WI38 (cell line): ENCODE results near the gene DERL2.

Experiments
- H3K4me3 ChIP-seq: 2 replicates; pipeline ENCODE4 v1.5.1; 2011; ENCODE audit warnings: low read depth, mild to moderate bottlenecking, control low read depth, low read length
- TF ChIP-seq, protein P1 (sequence below): IDR thresholded peaks from 2 replicates; pipeline ENCODE4 v1.5.1; 2012; ENCODE audit warnings: low read depth, mild to moderate bottlenecking, control low read depth, low read length

Gene DERL2

DNA sequence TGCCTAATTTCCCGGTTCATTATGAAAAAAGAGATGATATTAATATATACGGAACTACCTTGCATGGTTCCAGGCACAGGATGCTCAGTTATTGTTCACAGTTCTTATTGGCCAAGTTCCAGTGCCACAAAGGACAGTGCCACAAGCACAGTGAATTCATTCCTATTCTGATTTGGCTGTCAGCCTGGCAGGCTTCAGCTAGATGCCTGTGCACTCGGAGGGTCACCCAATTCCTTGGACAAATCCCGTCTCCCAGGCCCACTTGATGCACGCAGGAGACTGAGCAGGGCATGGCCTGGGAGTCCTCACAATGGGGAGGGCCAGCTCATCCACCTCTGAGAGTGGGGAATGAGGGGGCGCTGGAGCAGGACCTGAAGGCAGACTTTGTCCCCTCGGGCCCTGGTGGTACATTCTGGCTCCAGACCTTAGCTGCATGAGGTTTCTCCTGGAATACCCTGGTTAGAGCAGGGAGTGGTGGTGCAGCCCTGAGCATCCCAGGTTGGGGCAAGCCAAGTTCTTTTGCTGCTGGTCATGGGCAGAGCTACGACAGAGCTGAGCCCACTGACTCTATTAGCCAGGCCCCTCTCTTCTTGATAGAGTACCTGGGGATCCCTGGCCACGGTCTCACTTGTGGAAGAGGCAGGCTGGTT lies 41.7 kb upstream of the DERL2 start:
- TF ChIP-seq, protein P1, sequence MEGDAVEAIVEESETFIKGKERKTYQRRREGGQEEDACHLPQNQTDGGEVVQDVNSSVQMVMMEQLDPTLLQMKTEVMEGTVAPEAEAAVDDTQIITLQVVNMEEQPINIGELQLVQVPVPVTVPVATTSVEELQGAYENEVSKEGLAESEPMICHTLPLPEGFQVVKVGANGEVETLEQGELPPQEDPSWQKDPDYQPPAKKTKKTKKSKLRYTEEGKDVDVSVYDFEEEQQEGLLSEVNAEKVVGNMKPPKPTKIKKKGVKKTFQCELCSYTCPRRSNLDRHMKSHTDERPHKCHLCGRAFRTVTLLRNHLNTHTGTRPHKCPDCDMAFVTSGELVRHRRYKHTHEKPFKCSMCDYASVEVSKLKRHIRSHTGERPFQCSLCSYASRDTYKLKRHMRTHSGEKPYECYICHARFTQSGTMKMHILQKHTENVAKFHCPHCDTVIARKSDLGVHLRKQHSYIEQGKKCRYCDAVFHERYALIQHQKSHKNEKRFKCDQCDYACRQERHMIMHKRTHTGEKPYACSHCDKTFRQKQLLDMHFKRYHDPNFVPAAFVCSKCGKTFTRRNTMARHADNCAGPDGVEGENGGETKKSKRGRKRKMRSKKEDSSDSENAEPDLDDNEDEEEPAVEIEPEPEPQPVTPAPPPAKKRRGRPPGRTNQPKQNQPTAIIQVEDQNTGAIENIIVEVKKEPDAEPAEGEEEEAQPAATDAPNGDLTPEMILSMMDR, result no peak
- H3K4me3 ChIP-seq, result no peak overlapping the region

DNA sequence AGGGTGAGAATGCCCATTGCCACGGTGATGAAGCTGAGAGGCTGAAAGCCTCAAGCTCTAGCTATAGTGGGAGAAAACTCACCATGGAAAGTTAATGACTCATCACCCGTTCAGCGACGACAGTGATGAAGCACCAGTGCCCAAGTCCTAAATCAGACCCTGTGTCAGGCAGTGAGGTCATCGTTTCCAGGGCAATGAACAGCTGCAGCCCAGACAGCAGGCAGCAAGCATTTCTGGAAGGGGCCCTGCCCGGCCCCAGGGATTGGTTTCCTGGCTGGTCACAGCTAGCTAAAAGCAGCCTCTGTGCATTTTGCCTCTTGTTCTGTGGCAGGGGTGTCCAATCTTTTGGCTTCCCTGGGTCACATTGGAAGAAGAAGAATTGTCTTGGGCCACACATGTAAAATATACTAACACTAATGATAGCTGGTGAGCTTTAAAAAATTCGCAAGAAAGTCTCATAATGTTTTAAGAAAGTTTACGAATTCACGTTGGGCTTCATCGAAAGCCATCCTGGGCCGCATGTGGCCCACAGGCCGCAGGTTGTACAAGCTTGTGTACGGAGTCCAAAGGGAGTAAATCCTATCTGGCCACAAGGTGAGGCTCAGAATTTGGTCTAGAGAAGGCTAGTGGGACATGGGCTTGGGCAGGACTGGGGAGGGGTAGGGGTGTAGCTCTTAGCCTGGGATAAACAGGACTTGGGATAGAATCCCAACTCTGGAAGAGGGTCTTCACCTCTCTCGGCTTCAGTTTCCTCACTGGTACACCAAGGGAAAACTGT lies 41.0 kb upstream of the DERL2 start:
- TF ChIP-seq, protein P1, result no peak
- no peak overlapping the region for H3K4me3 ChIP-seq

DNA sequence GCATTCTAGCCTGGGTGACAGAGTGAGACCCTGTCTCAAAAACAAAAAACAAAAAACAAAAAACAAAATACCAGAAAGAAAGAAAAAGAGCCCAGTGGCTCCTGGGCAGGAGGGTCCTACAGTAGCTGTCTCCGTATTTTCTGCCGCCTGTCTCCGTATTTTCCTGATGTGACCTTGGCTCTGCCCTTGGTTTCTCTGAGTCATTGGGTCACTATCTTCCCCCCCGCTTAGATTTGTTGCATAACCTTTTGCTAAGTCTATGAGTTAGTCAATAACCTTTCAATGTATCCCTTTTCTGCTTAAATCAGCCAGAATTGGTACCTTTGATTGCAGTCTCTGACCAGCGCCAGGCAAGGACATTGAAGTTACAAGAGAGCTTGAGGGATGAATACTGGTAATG lies 37.3 kb upstream of the DERL2 start:
- no peak overlapping the region for H3K4me3 ChIP-seq
- TF ChIP-seq, protein P1, result no peak

DNA sequence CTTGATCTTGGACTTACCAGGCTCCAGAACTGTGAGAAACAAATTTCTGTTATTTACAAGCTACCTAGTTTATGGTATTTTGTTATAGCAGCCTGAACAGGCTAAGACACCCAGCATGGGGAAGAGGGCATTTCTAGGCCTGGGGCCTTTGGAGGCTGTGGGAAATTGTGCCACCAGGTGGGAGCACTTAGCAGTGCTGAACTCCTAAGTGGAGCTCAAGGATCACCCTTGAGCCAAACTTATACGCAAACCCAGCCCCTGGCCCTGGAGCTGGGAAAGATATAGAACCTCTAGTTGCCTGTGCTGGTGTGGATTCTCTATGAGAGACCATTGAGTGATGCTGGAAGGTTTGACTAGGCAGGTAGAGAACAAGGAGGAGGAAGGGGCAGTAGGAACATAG lies 36.5 kb upstream of the DERL2 start:
- H3K4me3 ChIP-seq, result no peak overlapping the region
- TF ChIP-seq, protein P1, result no peak

DNA sequence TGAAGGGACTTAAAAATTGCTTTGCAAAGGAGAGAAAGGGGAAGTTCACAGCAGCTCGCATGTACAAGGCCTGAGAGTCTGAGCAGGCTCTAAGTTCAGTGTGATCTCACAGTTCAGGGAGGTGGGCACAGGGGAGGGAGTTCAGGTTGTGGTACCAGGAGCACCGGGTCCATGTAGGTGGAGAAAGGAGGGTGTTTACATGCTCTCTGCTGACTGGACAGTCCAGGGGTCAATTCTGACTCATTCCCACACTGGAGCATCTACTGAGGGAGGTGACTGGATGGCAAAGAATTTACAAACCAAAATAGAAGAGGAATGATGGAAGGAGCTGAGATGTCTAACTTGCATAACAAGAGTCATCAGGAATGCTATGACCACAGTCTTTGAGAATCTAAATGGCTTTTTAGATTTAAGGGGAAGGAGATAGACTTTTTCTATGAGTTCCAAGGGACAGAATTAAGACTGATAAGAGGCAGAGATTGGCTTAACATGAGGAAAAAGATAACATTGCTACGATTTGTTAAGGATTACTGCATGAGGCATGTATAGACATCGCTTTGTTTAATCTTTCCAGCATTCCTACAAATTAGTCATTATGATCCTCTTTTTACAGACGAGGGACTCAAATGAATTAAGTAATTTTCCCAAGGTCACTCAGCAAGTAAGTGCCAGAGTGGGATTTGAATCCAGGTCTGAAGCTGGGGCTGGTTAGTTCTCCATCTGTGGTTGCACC lies 30.2 kb upstream of the DERL2 start:
- H3K4me3 ChIP-seq, result no peak overlapping the region
- TF ChIP-seq, protein P1, result no peak

DNA sequence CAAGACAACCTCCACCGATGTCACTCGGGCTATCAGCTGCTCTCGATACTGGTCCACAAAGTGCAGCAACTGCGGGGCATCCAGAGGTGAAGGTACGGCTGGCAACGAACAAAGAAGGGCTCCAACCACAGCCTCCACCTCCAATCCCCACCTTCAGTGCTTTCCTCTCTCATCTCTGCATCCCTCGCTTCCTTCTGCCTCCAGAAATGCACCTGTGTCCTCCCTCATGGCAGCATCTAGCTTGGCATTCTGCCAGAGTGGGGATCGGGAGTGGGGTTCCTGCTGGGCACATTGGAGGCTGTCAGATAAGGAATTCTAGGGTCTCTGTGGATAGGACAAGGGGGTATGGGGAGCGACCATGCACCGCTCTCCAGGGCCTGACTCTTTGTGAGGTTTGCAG lies 29.0 kb upstream of the DERL2 start:
- TF ChIP-seq, protein P1, result no peak
- H3K4me3 ChIP-seq, result no peak overlapping the region

DNA sequence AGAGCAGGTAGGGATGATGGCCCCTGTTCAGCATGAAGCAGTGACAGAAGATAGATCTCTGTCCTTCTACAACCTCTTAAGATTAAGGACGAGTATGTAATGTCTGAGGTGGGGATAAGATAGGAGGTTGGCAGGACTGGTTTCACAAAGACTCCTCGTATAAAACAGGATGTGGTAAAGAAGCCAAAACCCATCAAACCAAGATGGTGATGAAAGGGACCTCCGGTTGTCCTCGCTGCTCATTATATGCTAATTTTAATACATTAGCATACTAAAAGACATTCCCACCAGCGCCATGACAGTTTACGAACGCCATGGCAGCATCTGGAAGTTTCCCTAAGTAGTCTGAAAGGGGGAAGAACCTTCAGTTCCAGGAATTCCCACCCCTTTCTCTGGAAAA lies 27.6 kb upstream of the DERL2 start:
- no peak overlapping the region for H3K4me3 ChIP-seq
- TF ChIP-seq, protein P1, result no peak
